MV-4-11 (cell line): ENCODE data around the gene ANKRD65.
A peak's percentile ranks its signal among the peaks of the same experiment; 100 is the strongest.

Experiments
- DNase-seq: peaks from one replicate; lab custom pipeline; 2025; lab: John Stamatoyannopoulos, UW

ANKRD65 gene

DNA sequence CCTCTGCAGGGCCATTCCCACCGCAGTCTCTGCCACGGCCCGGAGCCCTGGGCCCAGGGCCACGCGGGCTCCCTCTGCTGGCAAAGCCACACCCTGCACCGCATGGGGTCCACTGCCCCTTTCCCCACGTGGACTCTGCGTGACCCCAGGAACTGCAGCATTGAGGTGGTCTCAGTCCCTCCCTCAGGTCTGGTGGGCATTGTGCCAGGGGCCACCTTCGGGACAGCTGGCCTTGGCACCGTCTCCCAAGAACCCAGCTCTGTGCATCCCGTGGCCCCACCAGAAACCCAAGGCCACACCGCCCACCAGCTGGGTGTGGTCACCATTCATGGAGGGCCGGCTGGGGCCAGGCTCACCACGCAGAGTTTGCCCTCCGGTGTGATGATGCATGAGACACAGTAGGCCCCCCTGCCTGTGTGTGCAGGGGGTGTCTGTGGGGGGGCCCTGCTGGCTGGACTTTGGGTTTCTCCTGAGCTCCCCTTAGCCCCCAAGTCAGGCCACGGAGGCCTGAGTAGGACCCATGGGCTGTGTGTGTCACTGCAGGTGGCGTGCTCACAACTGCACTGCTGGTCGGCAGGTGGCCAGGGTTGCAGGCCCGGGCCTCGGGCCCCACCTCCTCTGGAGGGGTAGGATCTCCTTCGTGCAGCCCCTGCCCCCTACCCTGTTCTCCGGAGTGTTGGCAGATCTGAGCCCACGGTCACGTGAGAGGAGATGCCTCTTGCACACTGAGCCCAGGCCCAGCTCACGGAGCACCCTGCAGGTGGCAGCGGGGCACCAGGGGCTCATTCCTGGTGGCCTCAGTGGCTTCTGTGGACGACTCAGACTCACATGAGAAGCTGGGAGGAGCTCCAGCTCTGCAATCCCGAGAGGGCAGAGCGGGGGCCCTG is 20.2 kb upstream of the ANKRD65 start:
- peak; percentile 21 for DNase-seq

DNA sequence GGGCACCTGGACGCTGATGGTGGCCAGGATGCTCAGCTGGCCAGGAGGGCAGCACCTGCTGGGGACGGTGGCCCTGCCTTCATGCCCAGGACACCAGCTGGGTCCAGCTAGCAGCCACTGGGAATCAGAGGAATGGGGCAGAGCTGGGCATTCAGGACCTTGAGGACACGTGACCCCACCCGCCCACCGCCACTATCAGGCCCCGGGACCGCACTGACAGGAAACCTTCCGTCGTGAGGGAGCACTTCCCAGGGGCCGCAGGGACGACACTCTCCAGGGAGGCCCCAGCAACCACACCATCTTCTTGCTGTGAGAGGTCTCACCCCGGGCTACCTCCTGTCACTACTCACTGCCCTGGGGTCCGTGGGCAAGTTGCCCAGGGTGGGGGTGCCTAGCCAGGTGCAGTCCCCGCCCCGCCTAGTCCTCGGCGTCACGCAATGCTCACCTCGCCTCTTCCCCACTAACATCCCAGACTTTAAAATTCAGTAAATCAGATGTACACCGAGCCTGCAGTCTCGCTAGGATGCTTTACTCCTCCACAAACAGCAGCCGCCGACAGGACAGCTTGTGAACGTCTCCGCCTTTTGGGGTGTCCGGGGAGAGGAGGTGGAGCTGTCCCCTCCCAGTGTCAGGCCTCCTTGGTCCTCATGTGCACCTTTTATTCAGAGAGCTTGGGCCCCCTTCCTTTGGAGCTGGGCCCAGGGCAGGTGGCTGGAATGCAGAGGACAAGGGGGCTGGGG is 19.4 kb upstream of the ANKRD65 start:
- no peak for DNase-seq

DNA sequence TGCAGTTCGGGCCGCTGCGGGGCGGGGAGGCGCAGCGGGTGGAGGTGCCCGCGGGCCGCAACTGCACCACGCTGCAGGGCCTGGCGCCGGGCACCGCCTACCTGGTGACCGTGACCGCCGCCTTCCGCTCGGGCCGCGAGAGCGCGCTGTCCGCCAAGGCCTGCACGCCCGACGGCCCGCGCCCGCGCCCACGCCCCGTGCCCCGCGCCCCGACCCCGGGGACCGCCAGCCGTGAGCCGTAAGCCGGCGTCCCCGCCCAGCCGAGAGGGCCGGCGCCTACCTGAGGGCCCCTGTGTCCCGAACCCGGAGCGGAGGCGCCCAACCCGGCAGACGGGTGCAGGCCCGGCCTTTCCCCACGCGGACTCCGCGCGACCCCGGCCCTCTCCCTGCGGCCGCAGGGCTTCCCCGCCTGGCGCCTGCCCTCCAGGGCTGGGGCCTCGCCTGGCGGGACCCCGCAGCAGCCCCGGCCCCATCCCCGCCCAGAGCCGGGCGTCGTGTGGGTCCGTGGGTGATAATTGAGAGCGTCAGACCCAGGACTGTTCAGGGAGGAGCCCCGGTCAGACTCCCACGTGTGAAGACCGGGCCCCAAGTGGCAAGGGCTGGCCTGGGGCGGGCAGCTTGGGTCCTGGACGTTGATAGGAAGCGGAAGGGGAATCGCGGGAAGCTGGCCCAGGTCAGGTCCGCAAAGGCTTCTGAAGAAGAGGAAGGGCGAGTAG is 18.6 kb upstream of the ANKRD65 start:
- no peak for DNase-seq

DNA sequence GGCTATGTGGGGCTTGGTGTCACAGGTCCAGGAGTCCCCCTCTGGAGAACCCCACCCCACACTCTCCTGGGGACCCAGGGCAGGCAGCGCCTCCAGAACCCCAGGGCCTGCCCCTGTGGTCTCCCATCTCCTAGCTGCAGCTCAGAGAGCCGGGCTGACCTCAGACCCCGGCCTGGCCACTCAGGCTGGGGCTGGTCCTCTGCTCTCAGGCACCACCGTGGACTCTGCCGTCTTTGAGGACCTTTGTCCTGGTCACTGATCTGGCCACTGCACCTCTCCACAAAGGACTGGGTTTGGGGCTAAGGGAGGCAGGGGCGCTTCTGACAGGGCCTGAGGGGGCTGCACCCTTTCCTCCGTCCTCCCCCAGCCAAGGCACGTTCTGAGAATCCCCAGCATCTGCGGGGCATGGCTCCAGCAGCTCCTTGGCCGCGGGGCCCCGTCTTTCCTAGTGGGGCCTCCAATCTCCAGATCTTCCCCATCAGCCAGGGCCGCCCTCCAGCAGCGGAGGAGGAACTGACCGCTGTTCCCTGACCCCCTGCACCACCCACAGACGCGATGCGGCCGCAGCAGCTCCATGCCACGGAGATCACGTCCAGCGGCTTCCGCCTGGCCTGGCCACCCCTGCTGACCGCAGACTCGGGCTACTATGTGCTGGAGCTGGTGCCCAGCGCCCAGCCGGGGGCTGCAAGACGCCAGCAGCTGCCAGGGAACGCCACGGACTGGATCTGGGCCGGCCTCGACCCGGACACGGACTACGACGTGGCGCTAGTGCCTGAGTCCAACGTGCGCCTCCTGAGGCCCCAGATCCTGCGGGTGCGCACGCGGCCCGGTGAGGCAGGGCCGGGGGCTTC is 17.7 kb upstream of the ANKRD65 start:
- DNase-seq = no peak

DNA sequence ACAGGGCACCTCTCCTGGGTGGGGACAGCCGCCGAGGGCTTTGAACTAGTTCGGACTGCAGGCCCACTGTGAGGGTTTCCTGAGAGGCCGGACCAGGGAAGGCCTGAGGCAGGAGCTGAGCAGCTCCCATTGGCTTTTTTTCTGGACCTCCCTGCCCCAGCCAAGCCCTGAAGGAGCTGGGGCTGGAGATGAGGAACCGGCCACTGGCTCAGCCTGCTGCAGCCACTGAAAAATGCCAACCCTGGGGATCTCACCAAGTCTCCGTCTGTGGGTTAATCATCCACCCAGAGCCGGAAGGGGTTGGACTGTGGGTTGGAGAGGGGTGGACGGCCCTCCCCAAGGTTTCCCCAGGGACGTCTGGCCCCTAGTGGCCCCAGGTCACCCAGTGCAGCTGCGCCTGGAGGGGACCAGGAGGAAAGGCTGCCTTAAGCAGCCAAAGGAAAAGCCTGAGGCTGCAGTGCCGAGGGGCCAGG is 16.9 kb upstream of the ANKRD65 start:
- peak; percentile 92 for DNase-seq

DNA sequence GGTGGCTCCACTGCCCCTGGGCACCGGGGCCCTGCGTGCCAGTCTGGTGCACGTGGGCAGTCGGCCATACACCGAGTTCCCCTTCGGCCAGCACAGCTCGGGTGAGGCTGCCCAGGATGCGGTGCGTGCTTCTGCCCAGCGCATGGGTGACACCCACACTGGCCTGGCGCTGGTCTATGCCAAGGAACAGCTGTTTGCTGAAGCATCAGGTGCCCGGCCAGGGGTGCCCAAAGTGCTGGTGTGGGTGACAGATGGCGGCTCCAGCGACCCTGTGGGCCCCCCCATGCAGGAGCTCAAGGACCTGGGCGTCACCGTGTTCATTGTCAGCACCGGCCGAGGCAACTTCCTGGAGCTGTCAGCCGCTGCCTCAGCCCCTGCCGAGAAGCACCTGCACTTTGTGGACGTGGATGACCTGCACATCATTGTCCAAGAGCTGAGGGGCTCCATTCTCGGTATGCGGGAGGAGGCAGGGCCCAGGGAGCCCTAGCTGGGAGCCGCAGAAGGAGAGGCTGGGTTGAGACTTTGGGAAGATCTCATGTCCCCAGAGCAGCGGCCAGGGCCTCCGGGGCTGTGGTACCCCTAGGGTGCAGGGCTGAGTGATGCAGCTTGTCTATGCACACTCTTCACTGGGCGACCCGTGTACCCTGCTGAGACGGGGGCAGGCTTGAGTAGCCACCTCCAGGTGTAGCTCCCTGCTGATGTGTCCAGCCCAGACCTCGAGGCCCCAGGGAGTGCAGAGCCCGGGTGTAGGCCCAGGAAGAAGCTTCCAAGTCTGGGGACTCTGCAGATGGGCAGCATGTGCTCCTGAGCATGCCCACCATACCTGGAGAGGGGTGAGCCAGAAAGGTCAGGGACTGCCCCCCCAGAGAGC is 16.2 kb upstream of the ANKRD65 start:
- DNase-seq = no peak

DNA sequence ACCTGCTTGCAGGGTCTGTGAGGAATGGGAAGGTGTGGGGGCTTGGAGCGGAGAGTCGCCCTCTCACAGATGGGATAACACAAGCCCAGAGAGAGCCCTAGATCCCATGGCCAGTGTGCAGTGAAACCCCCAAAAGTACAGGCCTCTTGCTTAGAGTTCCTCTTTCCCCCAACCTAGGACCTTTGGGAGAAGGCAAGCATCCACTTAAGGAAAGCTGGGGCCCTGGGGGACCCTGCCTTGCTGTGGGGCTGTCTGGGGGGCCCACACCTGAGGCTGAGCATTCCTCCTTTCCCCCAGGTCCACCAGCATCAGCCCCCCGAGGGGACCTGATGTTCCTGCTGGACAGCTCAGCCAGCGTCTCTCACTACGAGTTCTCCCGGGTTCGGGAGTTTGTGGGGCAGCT is 15.6 kb upstream of the ANKRD65 start:
- no peak for DNase-seq

DNA sequence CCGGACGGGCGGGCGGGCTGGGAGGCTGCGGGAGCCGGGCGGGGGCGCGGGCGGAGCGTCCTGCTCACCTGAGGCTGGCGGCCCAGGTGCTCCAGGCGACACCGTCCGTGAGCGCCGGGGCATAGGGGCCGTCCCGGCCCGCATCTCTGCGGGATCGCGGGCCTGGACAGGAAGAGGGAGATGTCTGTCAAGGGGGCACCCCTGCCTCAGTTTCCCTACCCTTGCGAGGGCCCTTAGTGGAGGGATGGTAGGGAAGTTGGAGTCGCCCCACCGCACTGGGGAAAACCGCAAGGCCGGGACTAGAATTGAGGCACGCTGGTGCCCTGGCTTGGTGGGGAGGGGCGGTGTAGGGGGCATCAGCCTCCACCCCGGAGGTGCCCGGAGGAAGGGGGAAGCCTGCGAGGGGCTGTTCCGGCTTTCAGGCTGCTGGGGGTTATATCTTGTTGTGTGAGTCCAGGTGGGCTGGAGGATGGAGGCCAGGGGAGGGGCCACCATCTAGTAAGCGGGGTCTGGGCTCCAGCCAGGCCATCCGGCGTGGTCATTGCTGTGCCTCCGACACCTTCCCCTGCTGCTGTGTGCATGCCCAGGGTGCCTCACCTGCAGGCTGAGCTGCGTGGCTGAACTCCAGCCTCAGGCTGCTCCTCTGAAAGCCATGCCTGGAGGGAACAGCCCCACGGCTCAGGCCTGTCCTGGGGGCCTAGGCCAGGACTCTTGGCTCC is 15.0 kb upstream of the ANKRD65 start:
- DNase-seq = no peak

DNA sequence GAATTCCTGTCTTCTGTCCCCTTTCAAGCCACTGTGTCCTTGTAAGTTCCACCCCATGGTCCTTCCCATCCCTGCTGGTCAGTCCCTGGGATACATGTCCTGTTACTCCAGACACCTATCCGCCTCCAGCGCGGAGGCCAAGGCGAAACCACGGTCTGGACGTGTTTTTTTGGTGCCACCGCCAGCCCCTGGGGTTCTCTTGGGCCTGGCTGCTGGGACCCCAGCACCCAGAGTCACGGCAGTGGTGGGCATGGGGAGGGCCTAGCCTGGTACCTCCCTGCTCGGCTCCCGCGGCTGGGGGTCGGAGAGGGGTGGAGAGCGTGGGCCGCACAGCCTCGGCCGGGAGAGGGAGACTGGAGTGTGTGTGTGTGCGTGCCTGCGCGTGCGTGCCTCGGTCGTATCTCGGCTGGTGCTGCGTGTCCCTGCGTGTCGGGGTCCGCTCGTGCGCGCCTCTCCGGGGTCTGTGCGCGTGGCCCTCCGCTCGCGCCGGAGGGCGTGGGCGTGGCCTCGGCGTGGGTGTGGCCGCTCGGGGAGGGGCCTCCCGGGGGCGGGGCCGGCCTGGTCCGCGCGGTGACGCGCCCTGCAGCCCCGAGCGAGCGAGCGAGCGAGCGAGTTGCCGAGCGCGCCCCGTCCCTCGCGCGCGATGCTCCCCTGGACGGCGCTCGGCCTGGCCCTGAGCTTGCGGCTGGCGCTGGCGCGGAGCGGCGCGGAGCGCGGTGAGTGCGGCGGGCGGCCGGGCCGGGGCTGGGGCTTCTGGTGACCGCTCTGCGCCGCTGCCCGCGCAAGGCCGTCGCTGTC is 14.2 kb upstream of the ANKRD65 start, which contains the start of gene VWA1:
TSS of gene VWA1 (plus strand) at position 585 of the 798 bp plus-strand sequence. CDS start at position 644, 59 bp downstream.
- peak; percentile 16 for DNase-seq

DNA sequence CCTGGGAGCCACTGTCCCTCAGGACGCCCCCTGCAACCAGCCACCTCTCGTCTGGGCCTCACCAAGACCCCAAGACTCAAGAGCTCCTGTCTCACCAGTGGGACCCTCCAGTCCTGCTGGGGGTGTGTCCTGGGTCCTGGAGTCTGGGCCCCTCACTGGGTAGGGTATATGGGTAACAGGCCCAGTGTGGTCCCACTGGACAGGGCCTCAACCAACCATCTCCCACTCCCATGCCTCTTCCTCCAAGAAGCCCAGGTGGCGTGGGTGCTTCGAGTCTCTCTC is 13.7 kb upstream of the ANKRD65 start:
- no peak for DNase-seq

DNA sequence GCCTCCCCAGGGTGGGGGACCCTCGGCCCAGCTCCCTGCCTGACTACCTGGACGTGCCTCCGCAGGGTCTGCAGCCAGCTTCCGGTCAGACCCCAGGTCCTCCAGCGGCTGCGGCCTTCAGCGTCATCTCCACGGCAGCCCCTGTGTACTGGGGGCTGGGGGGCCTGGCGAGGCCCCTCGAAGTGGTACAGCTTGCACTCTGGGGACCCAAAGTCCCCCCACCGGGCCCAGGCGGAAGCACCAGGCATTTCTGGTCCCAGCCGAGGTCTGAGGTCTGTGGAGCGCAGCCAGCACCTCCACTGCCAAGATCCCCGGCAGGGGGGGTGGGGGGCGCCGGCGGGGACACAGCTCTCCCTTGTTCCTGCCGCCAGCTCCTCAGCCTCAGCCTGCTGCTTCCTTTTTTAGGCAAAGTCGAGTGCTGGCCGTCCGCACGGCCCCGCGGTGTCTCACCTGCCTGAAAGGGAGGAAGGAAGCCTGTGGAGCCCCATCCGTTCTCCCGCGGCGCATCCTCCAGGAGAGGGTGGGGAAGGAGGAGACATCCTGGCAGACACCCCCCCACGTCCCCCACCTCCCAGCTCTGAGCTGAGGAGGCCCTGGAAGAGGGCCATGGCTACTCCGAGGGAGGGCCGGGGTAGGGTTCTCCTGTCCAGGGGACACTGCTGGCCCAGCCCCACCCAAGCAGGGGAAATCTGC is 13.2 kb upstream of the ANKRD65 start:
- no peak for DNase-seq

DNA sequence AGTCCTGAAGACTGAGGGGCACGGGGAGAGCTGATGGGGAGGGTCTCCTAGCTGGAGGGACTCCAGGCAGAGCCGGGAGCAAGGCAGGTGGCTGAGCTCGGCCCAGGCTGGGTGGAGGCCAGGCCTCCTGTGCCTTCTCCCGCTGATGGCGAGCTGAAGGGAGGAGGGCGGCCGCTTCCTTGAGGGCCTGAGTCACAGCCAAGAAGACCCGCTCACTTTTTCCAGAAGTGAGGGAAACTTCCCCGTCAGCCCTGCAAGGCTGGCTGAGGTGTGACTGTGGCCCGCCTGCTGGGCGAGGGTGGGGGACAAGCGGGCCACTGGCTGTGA is 12.7 kb upstream of the ANKRD65 start:
- DNase-seq = peak; percentile 24

DNA sequence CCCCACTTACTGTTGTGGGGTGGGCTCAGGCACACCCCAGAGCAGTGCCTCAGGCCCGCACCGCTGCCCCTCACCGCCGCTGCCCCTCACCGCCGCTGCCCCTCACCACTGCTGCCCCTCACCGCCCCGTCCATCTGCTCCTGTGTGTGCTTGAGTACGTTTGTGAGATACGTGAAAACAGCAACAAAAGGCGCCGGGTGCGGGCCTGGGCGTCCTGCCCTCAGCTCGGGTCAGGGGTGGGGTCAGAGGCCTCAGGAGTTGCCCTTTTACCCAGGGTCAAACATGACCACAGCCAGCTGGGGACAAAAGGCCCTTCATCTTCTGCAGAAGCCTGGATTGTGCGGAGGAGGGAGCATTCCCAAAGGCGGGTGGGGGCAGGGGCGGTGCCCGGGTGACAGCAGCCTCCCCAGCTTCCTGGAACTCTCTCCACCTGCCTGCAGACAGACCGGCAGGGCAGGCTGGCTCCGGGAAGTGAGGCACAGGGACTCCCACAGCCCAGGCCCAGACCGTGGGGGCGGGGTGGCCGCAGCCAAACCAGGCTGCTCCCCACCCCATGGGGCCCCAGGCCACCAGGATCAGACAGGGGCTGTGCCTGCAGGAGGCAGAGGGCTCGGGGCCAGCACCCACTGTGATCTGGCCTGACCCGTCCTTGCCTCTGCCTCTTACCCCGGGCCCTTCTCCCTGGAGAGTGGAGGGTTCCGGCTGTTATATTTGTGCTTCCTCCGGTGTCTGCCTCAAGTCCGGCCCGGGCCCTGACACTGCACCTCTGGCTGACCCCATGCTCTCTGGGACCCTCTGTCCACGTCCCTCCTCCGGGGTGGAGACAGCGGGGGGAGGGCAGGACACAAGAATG is 12.1 kb upstream of the ANKRD65 start:
- DNase-seq = no peak

DNA sequence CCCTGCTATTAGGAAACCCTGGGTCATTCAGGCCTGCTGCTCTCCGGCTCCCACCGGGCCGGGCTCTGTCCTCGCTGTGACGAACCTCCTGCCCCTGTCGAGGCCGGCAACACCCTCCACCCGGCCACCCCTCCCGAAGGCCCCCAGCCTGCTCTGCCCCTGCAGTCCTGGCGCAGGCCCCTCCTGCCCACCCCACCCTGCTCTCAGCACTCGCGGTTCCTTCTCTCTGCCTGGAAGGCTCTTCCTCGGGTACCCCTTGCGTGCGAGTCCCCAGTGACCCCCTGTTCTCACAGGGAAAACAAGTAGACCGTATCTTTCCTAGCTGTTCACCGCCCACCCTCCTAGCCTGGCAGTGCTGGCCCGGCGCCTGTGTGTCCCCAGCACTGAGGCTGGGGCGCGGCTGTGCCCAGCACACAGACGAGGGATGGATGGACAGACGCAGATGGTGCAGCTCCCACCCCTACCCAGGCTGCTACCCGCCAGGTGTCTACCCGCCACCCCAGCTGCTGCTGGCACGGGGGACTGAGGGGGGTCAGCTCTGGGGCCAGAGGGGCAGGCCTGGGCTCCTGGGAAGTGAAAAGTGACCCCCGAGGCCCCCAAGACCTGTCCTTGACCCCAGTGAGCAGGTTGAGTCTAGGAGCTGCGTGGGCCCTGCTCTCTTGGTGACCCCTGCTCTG is 11.3 kb upstream of the ANKRD65 start:
- no peak for DNase-seq

DNA sequence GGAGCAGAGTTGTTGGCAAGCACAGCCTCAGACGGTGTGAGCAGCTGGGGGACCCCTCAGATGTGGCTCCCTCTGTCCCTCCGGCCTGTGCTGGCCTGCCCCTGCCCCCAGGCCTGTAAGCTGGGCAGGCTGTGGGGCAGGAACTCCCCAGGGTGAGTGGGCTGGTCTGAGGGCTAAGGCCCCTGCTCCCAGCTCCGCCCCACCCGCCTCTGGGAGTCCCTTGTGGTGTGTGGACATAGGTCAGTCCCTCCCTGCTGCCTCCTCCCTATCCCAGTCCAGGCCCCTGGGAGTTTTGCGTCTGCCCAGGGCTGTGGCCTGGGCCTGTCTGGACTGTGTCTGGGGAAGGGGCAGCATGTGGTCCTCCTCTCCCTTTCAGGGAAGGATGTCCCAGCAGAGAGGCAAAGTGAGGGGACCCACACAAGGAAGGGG is 10.8 kb upstream of the ANKRD65 start:
- DNase-seq = no peak

DNA sequence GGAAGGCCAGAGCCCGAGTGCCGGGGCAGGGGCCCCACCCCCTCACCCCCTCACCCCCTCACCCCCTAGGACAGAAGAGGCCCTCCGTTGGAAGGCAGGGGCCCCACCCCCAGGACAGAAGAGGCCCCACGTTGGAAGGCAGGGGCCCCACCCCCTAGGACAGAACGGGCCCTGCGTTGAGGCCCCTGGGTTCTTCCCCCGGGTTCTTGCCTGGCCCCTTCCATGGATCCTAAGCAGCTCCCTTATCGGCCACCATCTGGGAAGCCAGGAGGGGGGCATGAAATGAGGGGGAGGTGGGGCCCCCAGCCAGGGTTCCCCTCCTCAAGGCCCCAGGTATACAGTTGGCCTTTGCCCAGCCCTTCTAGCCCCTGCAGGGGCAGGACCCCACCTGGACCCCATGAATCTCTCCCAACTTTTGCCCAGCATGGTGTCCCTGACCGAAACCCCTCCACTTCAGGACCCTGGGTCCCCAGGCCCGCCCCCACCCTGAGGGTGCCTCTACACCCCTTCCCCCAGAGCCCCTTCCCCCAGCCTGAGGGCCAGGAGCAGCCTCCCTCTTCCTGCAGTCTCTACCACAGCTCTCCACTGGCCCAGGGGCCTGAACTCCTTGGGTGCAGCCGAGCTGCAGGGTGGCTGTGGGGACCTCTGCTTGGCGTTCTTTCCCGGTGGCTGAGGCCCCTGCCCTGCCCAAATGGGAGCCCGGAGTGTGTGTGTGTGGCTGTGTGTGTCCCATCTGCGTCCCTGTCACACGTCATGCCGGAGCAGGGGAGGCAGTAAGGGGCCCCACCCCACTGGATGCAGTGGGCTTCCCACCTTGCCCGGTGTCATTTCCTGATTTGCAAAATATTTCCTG is 10.1 kb upstream of the ANKRD65 start:
- no peak for DNase-seq
